K562 (cell line): ENCODE measurements around the gene TUT1. TPM values are rescaled to one million over a fixed set of nuclear protein-coding genes. Genes with fewer than 3 reads are reported as not detected.

Experiments
- BMI1 ChIP-seq: fragments of 150-350 bp; IDR thresholded peaks from 2 replicates; pipeline ENCODE4 v1.6.1; 2014; ENCODE audit warnings: low read length
- CTCFL ChIP-seq: IDR thresholded peaks from 2 replicates; pipeline ENCODE4 v1.6.1; 2011; ENCODE audit warnings: borderline replicate concordance, low read depth, mild to moderate bottlenecking, moderate library complexity, low read length; ENCODE audit not compliant: insufficient read depth, poor library complexity, severe bottlenecking
- ESRRA ChIP-seq: fragments of 450-650 bp; IDR thresholded peaks from 2 replicates; pipeline ENCODE4 v1.6.1; 2014; ENCODE audit warnings: low read depth, mild to moderate bottlenecking, moderate library complexity, borderline replicate concordance
- ETV5 ChIP-seq: sonication (generic); formaldehyde crosslinking; IDR thresholded peaks from 2 replicates; pipeline ENCODE4 v1.4.0; 2020; ENCODE audit warnings: low read depth, mild to moderate bottlenecking, missing genetic modification reagents
- GTF2B ChIP-seq: IDR thresholded peaks from 2 replicates; pipeline ENCODE4 v1.6.1; 2011; ENCODE audit not compliant: insufficient read length; ENCODE audit errors: extremely low read depth
- HMG20B ChIP-seq: fragments of 250-450 bp; sonication (Bioruptor Pico); IDR thresholded peaks from 2 replicates; pipeline ENCODE4 v1.5.0; 2021; ENCODE audit warnings: mild to moderate bottlenecking
- LEF1 ChIP-seq: fragments of 450-650 bp; IDR thresholded peaks from 2 replicates; pipeline ENCODE4 v1.6.1; 2016; ENCODE audit warnings: mild to moderate bottlenecking
- MEF2D ChIP-seq: conservative IDR thresholded peaks from 2 replicates; pipeline ENCODE4 v1.6.1; 2016; ENCODE audit warnings: low read depth, missing genetic modification characterization, missing compliant biosample characterization
- MLX ChIP-seq, 2 experiments: fragments of 450-650 bp in 1 of 2; sonication (generic) in 1 of 2; formaldehyde crosslinking; conservative IDR thresholded peaks; 2 replicates each; pipeline versions ENCODE4 v1.4.0 to v1.8.1; 2020 to 2022; ENCODE audit warnings: mild to moderate bottlenecking in 1 of 2, missing genetic modification reagents in 1 of 2
- PCBP2 ChIP-seq: fragments of 200-400 bp; formaldehyde crosslinking; IDR thresholded peaks from 2 replicates; pipeline ENCODE4 v1.6.1; 2018; ENCODE audit warnings: low read length, low read depth, mild to moderate bottlenecking, moderate library complexity; ENCODE audit not compliant: poor library complexity, severe bottlenecking
- ZBTB34 ChIP-seq: fragments of 250-450 bp; sonication (Bioruptor Pico); IDR thresholded peaks from 2 replicates; pipeline ENCODE4 v1.8.0; 2021; ENCODE audit warnings: mild to moderate bottlenecking, moderate library complexity
- ZBTB5 ChIP-seq: fragments of 450-650 bp; IDR thresholded peaks from 2 replicates; pipeline ENCODE4 v1.6.1; 2017; ENCODE audit warnings: antibody characterized with exemption
- ZMIZ1 ChIP-seq, 2 experiments: fragments of 150-350 bp in 1 of 2; IDR thresholded peaks; 2 replicates each; pipeline ENCODE4 v1.6.1; 2012 to 2016; ENCODE audit warnings: low read depth in 2 of 2, low read length in 2 of 2, mild to moderate bottlenecking in 1 of 2, moderate library complexity in 1 of 2
- ZNF583 ChIP-seq: fragments of 250-450 bp; sonication (Bioruptor Pico); IDR thresholded peaks from 2 replicates; pipeline ENCODE4 v1.4.0; 2020
- ZNF79 ChIP-seq: fragments of 250-450 bp; sonication (Bioruptor Pico); IDR thresholded peaks from 2 replicates; pipeline ENCODE4 v1.4.0; 2020; ENCODE audit warnings: low read depth, mild to moderate bottlenecking, moderate library complexity
- ZNF830 ChIP-seq: fragments of 250-450 bp; sonication (Bioruptor Pico); IDR thresholded peaks from 2 replicates; pipeline ENCODE4 v1.5.0; 2021; ENCODE audit warnings: mild to moderate bottlenecking
- polyA plus RNA-seq, 8 experiments: library from polyadenylated mRNA; depleted of rRNA in 4 of 8; stranded (reverse) in 5 of 8; unstranded in 3 of 8; fragments of >200 nt; fragmentation: Nextera tagmentation in 2 of 8; fragmentation: Illumina TruSeq in 1 of 8; extraction: Ambion mirVana in 2 of 8; extraction: Trizol in 1 of 8; gene quantifications; 2 replicates each; pipeline versions ENCODE4 v1.2.1 to v1.2.3, GENCODE V29; 2011 to 2014; ENCODE audit warnings: inconsistent platforms in 1 of 8, missing spikeins in 1 of 8
- total RNA-seq, 7 experiments: library from RNA; depleted of rRNA in 6 of 7; stranded (reverse); fragments of >200 nt in 6 of 7; fragmentation: Illumina TruSeq in 2 of 7; extraction: Trizol in 2 of 7; gene quantifications; 2 replicates each; pipeline versions ENCODE4 v1.2.1 to v1.2.3, GENCODE V29; 2011 to 2021; ENCODE audit warnings: low replicate concordance in 1 of 7

The TUT1 gene
- total and polyA plus RNA-seq, 9 of the 15 experiments (the other 6 are each of a cell fraction or from before 2014, with no cell fraction given), result 0.66 to 44.3 (median 15.7) TPM

- TF ChIP-seq GTF2B (no peak), MLX (CRISPR knock-in tag; conservative IDR thresholded peaks at IDR 0.05) (no peak), CTCFL (no peak), MEF2D (tag) (no peak; the same call in 1 of the 2 replicates), ZBTB34 (CRISPR knock-in tag) (no peak), ESRRA (no peak), LEF1 (peak; percentile 60), ETV5 (no peak), ZNF79 (CRISPR knock-in tag) (no peak), PCBP2 (no peak), HMG20B (CRISPR knock-in tag) (no peak), BMI1 (no peak), ZNF830 (CRISPR knock-in tag) (no peak), ZMIZ1 (IDR thresholded peaks at IDR 0.05; ENCODE audit: low read depth in 2 of 2, low read length in 2 of 2) (peak in 1 of 2 experiments; percentile 53; a peak in 1 of 4 replicates), ZBTB5 (peak; percentile 66; the same call in 1 of the 2 replicates), ZNF583 (CRISPR knock-in tag) (no peak)
Measured at GRCh38 chr11:62553080-62553838, 38.1 kb downstream of the TUT1 start (continued).
